GM21528 (cell line): ENCODE results near the gene GRM1.

Experiments used
- ATAC-seq: cut with Tn5 transposase; IDR thresholded peaks from one replicate; pipeline ENCODE4 v1.9.1; 2021; ENCODE audit warnings: mild to moderate bottlenecking, moderate library complexity; ENCODE audit not compliant: unreplicated experiment, low FRiP score

The GRM1 gene

GRCh38 chr6:146310628-146311027 lies 281.8 kb downstream of the GRM1 start:
- no peak for ATAC-seq

GRCh38 chr6:146311079-146311478 lies 282.2 kb downstream of the GRM1 start:
- ATAC-seq = no peak

GRCh38 chr6:146312608-146313007 lies 283.7 kb downstream of the GRM1 start:
- no peak for ATAC-seq

GRCh38 chr6:146315381-146316174 lies 286.7 kb downstream of the GRM1 start:
- no peak for ATAC-seq

- ATAC-seq = no peak
Measured at GRCh38 chr6:146316175-146316495, 287.3 kb downstream of the GRM1 start.

- ATAC-seq = no peak
Measured at GRCh38 chr6:146331013-146331412, 302.2 kb downstream of the GRM1 start.

GRCh38 chr6:146335336-146335735 lies 306.5 kb downstream of the GRM1 start:
- ATAC-seq = no peak

GRCh38 chr6:146336191-146336590 lies 307.3 kb downstream of the GRM1 start:
- no peak for ATAC-seq

- ATAC-seq = no peak
Measured at GRCh38 chr6:146337376-146337775, 308.5 kb downstream of the GRM1 start.

GRCh38 chr6:146339716-146340115 lies 310.9 kb downstream of the GRM1 start:
- ATAC-seq = no peak

GRCh38 chr6:146341493-146342230 lies 312.8 kb downstream of the GRM1 start:
- no peak for ATAC-seq

- ATAC-seq = no peak
Measured at GRCh38 chr6:146345598-146345997, 316.7 kb downstream of the GRM1 start.

- no peak for ATAC-seq
Measured at GRCh38 chr6:146347090-146347489, 318.2 kb downstream of the GRM1 start.

GRCh38 chr6:146347690-146348089 lies 318.8 kb downstream of the GRM1 start:
- no peak for ATAC-seq

GRCh38 chr6:146351018-146351417 lies 322.2 kb downstream of the GRM1 start:
- ATAC-seq = no peak

GRCh38 chr6:146352163-146352562 lies 323.3 kb downstream of the GRM1 start:
- ATAC-seq = no peak

GRCh38 chr6:146354451-146354850 lies 325.6 kb downstream of the GRM1 start:
- no peak for ATAC-seq

GRCh38 chr6:146355521-146356100 lies 326.7 kb downstream of the GRM1 start:
- no peak for ATAC-seq

GRCh38 chr6:146357578-146358430 lies 328.9 kb downstream of the GRM1 start:
- peak; percentile 63 for ATAC-seq

GRCh38 chr6:146358431-146359046 lies 329.7 kb downstream of the GRM1 start:
- peak; percentile 7 for ATAC-seq
